GM23338 (cell line): ENCODE results near the gene DNAAF8. TPM values are rescaled to one million over a fixed set of nuclear protein-coding genes. Genes with fewer than 3 reads are reported as not detected.

ENCODE experiments used
- ATAC-seq: fragments of 200-7000 bp; cut with Tn5 transposase; 3 replicates; pipeline ENCODE4 v1.9.1; 2020
- DNase-seq: peaks from one replicate; pipeline ENCODE4 v3.0.0-alpha.2; 2015; ENCODE audit warnings: low spot score
- H2AFZ ChIP-seq: fragments of 200-600 bp; sonication (generic); 2 replicates; pipeline ENCODE4 v1.8.0; 2016; ENCODE audit warnings: antibody characterized with exemption, mild to moderate bottlenecking, moderate library complexity
- H3F3A ChIP-seq: fragments of 200-600 bp; sonication (generic); replicated peaks from 2 replicates; pipeline ENCODE4 v1.8.0; 2017; ENCODE audit warnings: antibody characterized with exemption, mixed run types, low read depth
- H3K27ac ChIP-seq: fragments of 200-600 bp; sonication (generic); 2 replicates; pipeline ENCODE4 v1.6.1; 2016; ENCODE audit warnings: low read depth
- H3K27me3 ChIP-seq: fragments of 200-600 bp; sonication (generic); 2 replicates; pipeline ENCODE4 v1.8.0; 2016; ENCODE audit warnings: mild to moderate bottlenecking, mixed run types, moderate library complexity; ENCODE audit not compliant: insufficient read depth
- H3K36me3 ChIP-seq: fragments of 200-600 bp; sonication (generic); 2 replicates; pipeline ENCODE4 v1.8.0; 2016; ENCODE audit warnings: mild to moderate bottlenecking; ENCODE audit not compliant: insufficient read depth
- H3K4me1 ChIP-seq: fragments of 200-600 bp; sonication (generic); 2 replicates; pipeline ENCODE4 v1.8.0; 2016; ENCODE audit warnings: mild to moderate bottlenecking, moderate library complexity; ENCODE audit not compliant: insufficient read depth
- H3K4me2 ChIP-seq: fragments of 200-600 bp; sonication (generic); 2 replicates; pipeline ENCODE4 v1.7.1; 2017; ENCODE audit warnings: mixed run types
- H3K4me3 ChIP-seq: fragments of 200-600 bp; sonication (generic); 2 replicates; pipeline ENCODE4 v1.6.1; 2016; ENCODE audit warnings: mixed run types
- H3K79me2 ChIP-seq: fragments of 200-600 bp; sonication (generic); replicated peaks from 2 replicates; pipeline ENCODE4 v1.8.0; 2017; ENCODE audit warnings: mild to moderate bottlenecking; ENCODE audit not compliant: insufficient read depth
- H3K9me2 ChIP-seq: fragments of 200-600 bp; sonication (generic); 2 replicates; pipeline ENCODE4 v1.8.0; 2017; ENCODE audit not compliant: insufficient read depth
- H4K20me1 ChIP-seq: fragments of 200-600 bp; sonication (generic); replicated peaks from 2 replicates; pipeline ENCODE4 v1.8.0; 2017; ENCODE audit warnings: mild to moderate bottlenecking; ENCODE audit not compliant: insufficient read depth
- H3K27ac Mint-ChIP-seq: 2 replicates; pipeline ENCODE4 v1.8.0; 2020; ENCODE audit warnings: inconsistent platforms, mild to moderate bottlenecking, moderate library complexity, mixed read lengths
- H3K27me3 Mint-ChIP-seq: 3 replicates; pipeline ENCODE4 v1.8.0; 2022; ENCODE audit warnings: low read depth, mild to moderate bottlenecking, moderate library complexity, mixed read lengths, inconsistent platforms; ENCODE audit not compliant: insufficient read depth, poor library complexity
- H3K36me3 Mint-ChIP-seq: 3 replicates; pipeline ENCODE4 v1.8.0; 2021; ENCODE audit warnings: low read depth, mild to moderate bottlenecking, inconsistent platforms, moderate library complexity, mixed read lengths
- H3K4me1 Mint-ChIP-seq: 3 replicates; pipeline ENCODE4 v1.8.0; 2020; ENCODE audit warnings: mild to moderate bottlenecking, inconsistent platforms, mixed read lengths
- H3K4me3 Mint-ChIP-seq: 3 replicates; pipeline ENCODE4 v1.8.0; 2021; ENCODE audit warnings: moderate library complexity, mild to moderate bottlenecking, inconsistent platforms, mixed read lengths
- H3K9me3 Mint-ChIP-seq: 3 replicates; pipeline ENCODE4 v1.8.0; 2020; ENCODE audit warnings: moderate library complexity, mild to moderate bottlenecking, inconsistent platforms, mixed read lengths
- CREB1 ChIP-seq: fragments of 250-450 bp; sonication (Bioruptor Pico); IDR thresholded peaks from 2 replicates; pipeline ENCODE4 v1.5.0; 2020; ENCODE audit warnings: low read depth, mild to moderate bottlenecking, moderate library complexity
- EZH2phosphoT487 ChIP-seq: fragments of 200-600 bp; sonication (generic); IDR thresholded peaks from one replicate; pipeline ENCODE4 v1.8.1; 2018; ENCODE audit warnings: antibody characterized with exemption; ENCODE audit not compliant: unreplicated experiment
- POLR2AphosphoS5 ChIP-seq: IDR thresholded peaks from 2 replicates; pipeline ENCODE4 v1.6.1; 2016; ENCODE audit warnings: antibody characterized with exemption, low read depth
- STAT1 ChIP-seq: IDR thresholded peaks from one replicate; pipeline ENCODE4 v1.6.1; 2016; ENCODE audit warnings: antibody characterized with exemption; ENCODE audit not compliant: unreplicated experiment
- ZNF114 ChIP-seq: fragments of 250-450 bp; sonication (Bioruptor Pico); IDR thresholded peaks from 2 replicates; pipeline ENCODE4 v1.5.0; 2020; ENCODE audit warnings: mild to moderate bottlenecking, moderate library complexity
- polyA plus RNA-seq: library from polyadenylated mRNA; unstranded; fragments of >200 nt; fragmentation: Nextera tagmentation; extraction: Ambion mirVana; gene quantifications from 2 replicates; pipeline ENCODE4 v1.2.1, GENCODE V29; 2016
- total RNA-seq: library from RNA; depleted of rRNA; stranded (reverse); fragments of >200 nt; shearing (Covaris generic); gene quantifications from 2 replicates; pipeline ENCODE4 v1.2.3, GENCODE V29; 2014
- TF ChIP-seq, protein P1 (sequence below): IDR thresholded peaks from 2 replicates; pipeline ENCODE4 v1.6.1; 2016; ENCODE audit warnings: antibody characterized with exemption
- TF ChIP-seq, protein P2 (sequence below): IDR thresholded peaks from one replicate; pipeline ENCODE4 v1.6.1; 2018; ENCODE audit warnings: antibody characterized with exemption; ENCODE audit not compliant: unreplicated experiment

The DNAAF8 gene
- total and polyA plus RNA-seq, 2 experiments from 2014 or later = 0.34 to 1.3 TPM

DNA sequence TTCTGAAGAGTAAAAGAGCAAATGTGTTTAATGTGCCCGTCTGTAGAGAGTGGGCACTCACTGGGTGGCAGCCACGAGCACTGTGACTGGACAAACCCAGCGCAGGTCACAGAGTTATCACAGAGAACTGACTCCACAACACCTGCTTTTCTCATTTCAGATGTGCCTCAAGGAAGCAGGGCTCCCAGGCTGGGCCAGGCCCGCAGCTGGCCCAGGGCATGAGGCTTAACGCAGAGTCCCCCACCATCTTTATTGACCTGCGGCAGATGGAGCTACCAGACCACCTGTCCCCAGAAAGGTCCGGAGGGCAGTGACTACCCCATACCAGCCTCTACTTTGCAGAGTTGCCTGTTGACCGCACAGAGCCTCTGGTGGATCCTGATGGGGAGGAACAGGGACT is 11.9 kb downstream of the DNAAF8 start:
- no peaks in the 10 kb centered on the region for H3K36me3 ChIP-seq
- no peak for DNase-seq
- Mint-ChIP-seq H3K4me1 (peaks cover 20% of the 10 kb centered on the region), H3K4me3 (no peak overlapping the region), H3K9me3 (no peaks in the 10 kb centered on the region), H3K27me3 (peaks cover 15% of the 10 kb centered on the region), H3K36me3 (0 out of 3 replicates have a peak, but pooled peaks cover 3% of the 10 kb centered on the region), H3K27ac (no peak overlapping the region)
- no peaks in the 10 kb centered on the region for H3K9me2 ChIP-seq
- ATAC-seq = no peak
- H3K4me1 ChIP-seq = peaks cover 14% of the 10 kb centered on the region
- H3K79me2 ChIP-seq = no peaks in the 10 kb centered on the region
- no peak overlapping the region for H3K4me3 ChIP-seq
- H2AFZ ChIP-seq = no peak overlapping the region
- H3K27me3 ChIP-seq = no peaks in the 10 kb centered on the region
- no peak overlapping the region for H3K27ac ChIP-seq
- peaks cover 3% of the 10 kb centered on the region; the same call in 1 of the 2 replicates for H3F3A ChIP-seq
- no peaks in the 10 kb centered on the region; the same call in 1 of the 2 replicates for H4K20me1 ChIP-seq
- H3K4me2 ChIP-seq = no peak overlapping the region
- TF ChIP-seq, protein P1, sequence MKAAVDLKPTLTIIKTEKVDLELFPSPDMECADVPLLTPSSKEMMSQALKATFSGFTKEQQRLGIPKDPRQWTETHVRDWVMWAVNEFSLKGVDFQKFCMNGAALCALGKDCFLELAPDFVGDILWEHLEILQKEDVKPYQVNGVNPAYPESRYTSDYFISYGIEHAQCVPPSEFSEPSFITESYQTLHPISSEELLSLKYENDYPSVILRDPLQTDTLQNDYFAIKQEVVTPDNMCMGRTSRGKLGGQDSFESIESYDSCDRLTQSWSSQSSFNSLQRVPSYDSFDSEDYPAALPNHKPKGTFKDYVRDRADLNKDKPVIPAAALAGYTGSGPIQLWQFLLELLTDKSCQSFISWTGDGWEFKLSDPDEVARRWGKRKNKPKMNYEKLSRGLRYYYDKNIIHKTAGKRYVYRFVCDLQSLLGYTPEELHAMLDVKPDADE = no peak
- TF ChIP-seq POLR2AphosphoS5 (no peak), STAT1 (no peak)

DNA sequence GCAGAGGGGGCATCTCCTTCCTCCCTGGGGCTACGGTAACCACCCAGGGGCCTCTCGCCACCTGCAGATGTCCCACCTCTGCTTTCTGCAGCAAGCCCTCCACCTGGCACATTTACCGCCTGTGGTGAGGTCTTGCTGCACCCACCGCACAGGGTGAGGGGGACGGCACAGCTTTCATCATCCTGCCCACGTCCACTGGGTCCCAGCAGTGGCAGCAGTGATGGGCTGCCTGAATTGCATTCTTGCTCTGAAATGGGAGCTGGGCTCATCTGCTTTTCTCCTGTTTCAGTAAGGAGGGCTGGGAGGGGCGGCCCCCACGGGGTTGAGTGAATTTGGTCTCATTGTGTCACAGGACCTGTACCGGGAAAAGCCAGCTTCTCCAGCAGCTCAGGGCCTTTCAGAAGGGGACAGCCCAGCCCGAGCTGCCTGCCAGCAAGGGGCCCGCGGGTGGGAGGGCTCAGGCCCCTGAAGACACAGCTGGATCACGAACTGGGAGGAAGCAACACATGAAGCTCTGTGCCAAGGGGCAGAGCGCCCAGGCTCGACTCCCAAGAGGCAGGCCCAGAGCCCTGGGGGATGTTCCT is 12.7 kb downstream of the DNAAF8 start:
- Histone ChIP-seq H2AFZ (no peak overlapping the region), H3K79me2 (no peaks in the 10 kb centered on the region), H3K27ac (no peak overlapping the region), H3K27me3 (no peaks in the 10 kb centered on the region), H3K36me3 (no peaks in the 10 kb centered on the region), H3F3A (peaks cover 3% of the 10 kb centered on the region; the same call in 1 of the 2 replicates), H3K9me2 (no peaks in the 10 kb centered on the region), H3K4me3 (no peak overlapping the region), H3K4me2 (no peak overlapping the region), H3K4me1 (peaks cover 14% of the 10 kb centered on the region), H4K20me1 (no peaks in the 10 kb centered on the region; the same call in 1 of the 2 replicates)
- H3K27me3 Mint-ChIP-seq = peaks cover 15% of the 10 kb centered on the region
- H3K36me3 Mint-ChIP-seq = 0 out of 3 replicates have a peak, but pooled peaks cover 8% of the 10 kb centered on the region
- ATAC-seq = peak; percentile 5; the same call in 1 of the 3 replicates
- TF ChIP-seq CREB1 (CRISPR knock-in tag) = no peak
- TF ChIP-seq, protein P2, sequence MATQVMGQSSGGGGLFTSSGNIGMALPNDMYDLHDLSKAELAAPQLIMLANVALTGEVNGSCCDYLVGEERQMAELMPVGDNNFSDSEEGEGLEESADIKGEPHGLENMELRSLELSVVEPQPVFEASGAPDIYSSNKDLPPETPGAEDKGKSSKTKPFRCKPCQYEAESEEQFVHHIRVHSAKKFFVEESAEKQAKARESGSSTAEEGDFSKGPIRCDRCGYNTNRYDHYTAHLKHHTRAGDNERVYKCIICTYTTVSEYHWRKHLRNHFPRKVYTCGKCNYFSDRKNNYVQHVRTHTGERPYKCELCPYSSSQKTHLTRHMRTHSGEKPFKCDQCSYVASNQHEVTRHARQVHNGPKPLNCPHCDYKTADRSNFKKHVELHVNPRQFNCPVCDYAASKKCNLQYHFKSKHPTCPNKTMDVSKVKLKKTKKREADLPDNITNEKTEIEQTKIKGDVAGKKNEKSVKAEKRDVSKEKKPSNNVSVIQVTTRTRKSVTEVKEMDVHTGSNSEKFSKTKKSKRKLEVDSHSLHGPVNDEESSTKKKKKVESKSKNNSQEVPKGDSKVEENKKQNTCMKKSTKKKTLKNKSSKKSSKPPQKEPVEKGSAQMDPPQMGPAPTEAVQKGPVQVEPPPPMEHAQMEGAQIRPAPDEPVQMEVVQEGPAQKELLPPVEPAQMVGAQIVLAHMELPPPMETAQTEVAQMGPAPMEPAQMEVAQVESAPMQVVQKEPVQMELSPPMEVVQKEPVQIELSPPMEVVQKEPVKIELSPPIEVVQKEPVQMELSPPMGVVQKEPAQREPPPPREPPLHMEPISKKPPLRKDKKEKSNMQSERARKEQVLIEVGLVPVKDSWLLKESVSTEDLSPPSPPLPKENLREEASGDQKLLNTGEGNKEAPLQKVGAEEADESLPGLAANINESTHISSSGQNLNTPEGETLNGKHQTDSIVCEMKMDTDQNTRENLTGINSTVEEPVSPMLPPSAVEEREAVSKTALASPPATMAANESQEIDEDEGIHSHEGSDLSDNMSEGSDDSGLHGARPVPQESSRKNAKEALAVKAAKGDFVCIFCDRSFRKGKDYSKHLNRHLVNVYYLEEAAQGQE = no peak
- no peak for TF ChIP-seq ZNF114 (CRISPR knock-in tag)
- no peak for TF ChIP-seq EZH2phosphoT487
- DNase-seq = no peak
- no peaks in the 10 kb centered on the region for H3K9me3 Mint-ChIP-seq
- H3K4me3 Mint-ChIP-seq = no peak overlapping the region
- H3K4me1 Mint-ChIP-seq = peaks cover 20% of the 10 kb centered on the region
- no peak overlapping the region for H3K27ac Mint-ChIP-seq
